Endodermal cell (in vitro differentiated cells): ENCODE measurements around the gene CHD2. TPM values are rescaled to one million over a fixed set of nuclear protein-coding genes. Genes with fewer than 3 reads are reported as not detected.
"Not testable (repeated sequence)": the region's sequence is repeated elsewhere in the genome, so short reads cannot be mapped to it uniquely, and the experiment has no call there.

Source experiments
- DNase-seq: peaks from one replicate; pipeline ENCODE4 v3.0.0-alpha.2; 2017
- H3K27ac ChIP-seq: 2 replicates; pipeline ENCODE4 v1.5.1; 2013; ENCODE audit warnings: mild to moderate bottlenecking, low read depth, low read length, moderate library complexity
- H3K27me3 ChIP-seq: 2 replicates; pipeline ENCODE4 v1.6.1; 2013; ENCODE audit warnings: mild to moderate bottlenecking, low read length, moderate library complexity; ENCODE audit not compliant: insufficient read depth, control insufficient read depth, poor library complexity, severe bottlenecking
- H3K36me3 ChIP-seq: 2 replicates; pipeline ENCODE4 v1.7.0; 2013; ENCODE audit warnings: mild to moderate bottlenecking, low read length, moderate library complexity; ENCODE audit not compliant: control insufficient read depth, insufficient read depth
- H3K4me1 ChIP-seq: one replicate; pipeline ENCODE4 v1.7.0; 2013; ENCODE audit warnings: low read length; ENCODE audit not compliant: control insufficient read depth, insufficient read depth
- H3K4me3 ChIP-seq: 2 replicates; pipeline ENCODE4 v1.5.1; 2013; ENCODE audit warnings: mild to moderate bottlenecking, low read length, moderate library complexity
- H3K9ac ChIP-seq: 2 replicates; pipeline ENCODE4 v1.6.1; 2013; ENCODE audit warnings: mild to moderate bottlenecking, low read length, moderate library complexity; ENCODE audit not compliant: poor library complexity, severe bottlenecking; ENCODE audit errors: extremely low read depth
- H3K9me3 ChIP-seq: 2 replicates; pipeline ENCODE4 v1.6.1; 2013; ENCODE audit warnings: mild to moderate bottlenecking, low read length, moderate library complexity; ENCODE audit not compliant: control insufficient read depth
- H3K27ac Mint-ChIP-seq: 2 replicates; pipeline ENCODE4 v1.8.0; 2020; ENCODE audit warnings: mixed read lengths
- H3K27me3 Mint-ChIP-seq: 2 replicates; pipeline ENCODE4 v1.8.0; 2021; ENCODE audit warnings: mild to moderate bottlenecking, mixed read lengths; ENCODE audit not compliant: insufficient read depth
- H3K36me3 Mint-ChIP-seq: 2 replicates; pipeline ENCODE4 v1.8.0; 2020; ENCODE audit warnings: low read depth, mixed read lengths
- H3K4me1 Mint-ChIP-seq: 2 replicates; pipeline ENCODE4 v1.8.0; 2020; ENCODE audit warnings: mixed read lengths
- H3K4me3 Mint-ChIP-seq: 2 replicates; pipeline ENCODE4 v1.8.0; 2020; ENCODE audit warnings: mild to moderate bottlenecking, moderate library complexity, mixed read lengths
- H3K9me3 Mint-ChIP-seq: 2 replicates; pipeline ENCODE4 v1.8.0; 2020; ENCODE audit warnings: mild to moderate bottlenecking, mixed read lengths
- CTCF ChIP-seq: fragments of 200-600 bp; sonication (generic); conservative IDR thresholded peaks from 2 replicates; pipeline ENCODE4 v1.5.0; 2021; ENCODE audit warnings: antibody characterized with exemption, mild to moderate bottlenecking
- WGBS, 2 experiments: methylation state at CpG; one replicate each; pipeline versions ENCODE4 v1.1.5 to v1.1.7; 2013; ENCODE audit warnings: missing lambda C conversion rate in 2 of 2, mixed read lengths in 1 of 2; ENCODE audit not compliant: insufficient coverage in 1 of 2, insufficient read length in 1 of 2; 5-methylcytosine and 5-hydroxymethylcytosine counted together
- total RNA-seq, 2 donors: library from RNA; stranded (reverse); fragmentation: NEBNext Ultra II Directional in 1 of 2; extraction: Animal tissue kit (Norgen Biotek cat#: 25700) in 1 of 2; gene quantifications; 2 replicates in 1 of 2; 3 replicates in 1 of 2; pipeline ENCODE4 v1.2.1, GENCODE V29; 2021

CHD2 gene
- total RNA-seq, 2 donors from 2014 or later: 116 to 127 TPM

GRCh38 chr15:92864127-92864814 lies 35.9 kb upstream of the CHD2 start:
- Histone ChIP-seq H3K4me3 (no peak overlapping the region), H3K9me3 (no peaks in the 10 kb centered on the region), H3K27ac (no peak overlapping the region), H3K4me1 (no peaks in the 10 kb centered on the region), H3K27me3 (no peaks in the 10 kb centered on the region), H3K9ac (no peak overlapping the region), H3K36me3 (no peaks in the 10 kb centered on the region)
- no peak for DNase-seq
- Mint-ChIP-seq H3K9me3 (peaks cover 23% of the 10 kb centered on the region), H3K36me3 (no peaks in the 10 kb centered on the region), H3K27ac (no peak overlapping the region), H3K4me3 (no peak overlapping the region), H3K4me1 (no peaks in the 10 kb centered on the region), H3K27me3 (no peaks in the 10 kb centered on the region)
- 53% methylated on average over 1 of the region's 1 CpG; no CpG with 5 or more reads in 1 of the 2 experiments for WGBS, 2 experiments
- no peak for TF ChIP-seq CTCF

- H3K27me3 Mint-ChIP-seq: no peaks in the 10 kb centered on the region
- H3K9me3 Mint-ChIP-seq: peaks cover 5% of the 10 kb centered on the region
- no peak overlapping the region for H3K9ac ChIP-seq
- no peaks in the 10 kb centered on the region for H3K27me3 ChIP-seq
- no peak for DNase-seq
- TF ChIP-seq CTCF: no peak
- H3K4me1 ChIP-seq: no peaks in the 10 kb centered on the region
- no peak overlapping the region for H3K27ac ChIP-seq
- H3K27ac Mint-ChIP-seq: no peak overlapping the region
- no peaks in the 10 kb centered on the region for H3K36me3 ChIP-seq
- no peak overlapping the region for H3K4me3 Mint-ChIP-seq
- no peaks in the 10 kb centered on the region for H3K9me3 ChIP-seq
- WGBS, 2 experiments: 96 to 100% methylated on average over 3 to 4 of the region's 4 CpGs
- peaks cover 6% of the 10 kb centered on the region for H3K4me1 Mint-ChIP-seq
- no peaks in the 10 kb centered on the region for H3K36me3 Mint-ChIP-seq
- H3K4me3 ChIP-seq: no peak overlapping the region
These were observed 30.7 kb upstream of the CHD2 start for GRCh38 chr15:92869263-92869940.

- H3K36me3 ChIP-seq: no peaks in the 10 kb centered on the region
- no peak overlapping the region for H3K4me3 ChIP-seq
- peaks cover 6% of the 10 kb centered on the region for H3K4me1 Mint-ChIP-seq
- WGBS, 2 experiments: 82% methylated on average over 7 to 9 of the region's 9 CpGs
- no peak for TF ChIP-seq CTCF
- H3K27ac ChIP-seq: no peak overlapping the region
- no peaks in the 10 kb centered on the region for H3K36me3 Mint-ChIP-seq
- H3K27me3 Mint-ChIP-seq: no peaks in the 10 kb centered on the region
- H3K9me3 ChIP-seq: no peaks in the 10 kb centered on the region
- no peaks in the 10 kb centered on the region for H3K4me1 ChIP-seq
- no peak overlapping the region for H3K9ac ChIP-seq
- H3K27me3 ChIP-seq: no peaks in the 10 kb centered on the region
- peaks cover under 1% of the 10 kb centered on the region for H3K9me3 Mint-ChIP-seq
- no peak overlapping the region for H3K27ac Mint-ChIP-seq
- no peak for DNase-seq
- no peak overlapping the region for H3K4me3 Mint-ChIP-seq
These were observed 30.0 kb upstream of the CHD2 start for GRCh38 chr15:92870010-92870591.

GRCh38 chr15:92872967-92873366 lies 27.2 kb upstream of the CHD2 start:
- H3K27me3 ChIP-seq, H3K9me3 Mint-ChIP-seq, H3K9ac ChIP-seq, H3K27ac Mint-ChIP-seq, H3K4me3 Mint-ChIP-seq, H3K9me3 ChIP-seq, H3K4me3 ChIP-seq, H3K27me3 Mint-ChIP-seq, H3K27ac ChIP-seq, H3K4me1 ChIP-seq, H3K36me3 ChIP-seq, H3K36me3 Mint-ChIP-seq, DNase-seq: not testable (repeated sequence)
- H3K4me1 Mint-ChIP-seq: peaks cover 11% of the 10 kb centered on the region
- 91 to 93% methylated on average over 6 of the region's 6 CpGs for WGBS, 2 experiments
